ENCODE measurements around the gene CDC16. TPM values are rescaled to one million over a fixed set of nuclear protein-coding genes. Genes with fewer than 3 reads are reported as not detected.

Gene CDC16
- total and polyA plus RNA-seq, 9 of the 15 experiments (the other 6 are each of a cell fraction or from before 2014, with no cell fraction given), result 23.2 to 102 (median 51.6) TPM

DNA sequence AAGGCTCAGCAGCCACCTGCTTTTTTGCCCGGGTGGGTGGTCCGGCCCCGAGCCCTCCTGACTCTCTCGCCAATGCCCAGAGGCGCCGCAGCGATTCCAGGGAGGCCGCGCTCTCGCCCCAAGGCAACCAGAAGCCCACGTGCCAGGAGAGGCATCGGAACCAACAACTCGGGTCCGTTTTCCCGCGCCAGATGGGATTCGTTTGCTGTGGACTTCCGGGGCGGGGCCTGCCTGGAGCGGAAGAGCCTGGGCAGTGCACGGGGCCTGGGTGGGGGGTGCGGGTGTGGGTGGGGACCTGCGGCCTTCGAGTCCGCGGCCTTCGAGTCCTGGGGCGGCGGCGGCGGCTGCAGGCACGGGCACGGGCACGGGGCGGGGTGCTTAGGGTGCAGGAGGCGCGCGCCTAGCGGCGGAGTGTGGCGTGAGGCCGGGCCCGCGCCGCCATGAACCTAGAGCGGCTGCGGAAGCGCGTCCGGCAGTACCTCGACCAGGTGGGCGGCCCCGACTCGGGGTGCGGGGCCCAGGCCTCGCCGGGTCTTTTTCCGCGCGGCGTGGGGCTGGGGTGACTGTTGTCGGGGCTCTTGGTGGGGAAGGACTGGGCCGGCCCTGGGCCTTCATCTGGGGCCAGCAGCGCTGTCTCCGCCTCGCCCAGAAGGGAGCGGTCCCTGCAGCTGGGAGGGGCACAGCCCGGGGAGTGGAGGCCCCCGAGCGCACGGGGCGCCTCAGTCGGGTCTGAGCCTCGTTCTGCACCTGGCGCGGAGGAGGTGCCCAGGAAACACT is at the start of gene CDC16 (continued):
- TF ChIP-seq KDM2B (CRISPR knock-in tag; IDR thresholded peaks at IDR 0.05), result no peak
- TF ChIP-seq MCM2 (IDR thresholded peaks at IDR 0.05; ENCODE audit: low read depth), result no peak
- TF ChIP-seq, protein P1, sequence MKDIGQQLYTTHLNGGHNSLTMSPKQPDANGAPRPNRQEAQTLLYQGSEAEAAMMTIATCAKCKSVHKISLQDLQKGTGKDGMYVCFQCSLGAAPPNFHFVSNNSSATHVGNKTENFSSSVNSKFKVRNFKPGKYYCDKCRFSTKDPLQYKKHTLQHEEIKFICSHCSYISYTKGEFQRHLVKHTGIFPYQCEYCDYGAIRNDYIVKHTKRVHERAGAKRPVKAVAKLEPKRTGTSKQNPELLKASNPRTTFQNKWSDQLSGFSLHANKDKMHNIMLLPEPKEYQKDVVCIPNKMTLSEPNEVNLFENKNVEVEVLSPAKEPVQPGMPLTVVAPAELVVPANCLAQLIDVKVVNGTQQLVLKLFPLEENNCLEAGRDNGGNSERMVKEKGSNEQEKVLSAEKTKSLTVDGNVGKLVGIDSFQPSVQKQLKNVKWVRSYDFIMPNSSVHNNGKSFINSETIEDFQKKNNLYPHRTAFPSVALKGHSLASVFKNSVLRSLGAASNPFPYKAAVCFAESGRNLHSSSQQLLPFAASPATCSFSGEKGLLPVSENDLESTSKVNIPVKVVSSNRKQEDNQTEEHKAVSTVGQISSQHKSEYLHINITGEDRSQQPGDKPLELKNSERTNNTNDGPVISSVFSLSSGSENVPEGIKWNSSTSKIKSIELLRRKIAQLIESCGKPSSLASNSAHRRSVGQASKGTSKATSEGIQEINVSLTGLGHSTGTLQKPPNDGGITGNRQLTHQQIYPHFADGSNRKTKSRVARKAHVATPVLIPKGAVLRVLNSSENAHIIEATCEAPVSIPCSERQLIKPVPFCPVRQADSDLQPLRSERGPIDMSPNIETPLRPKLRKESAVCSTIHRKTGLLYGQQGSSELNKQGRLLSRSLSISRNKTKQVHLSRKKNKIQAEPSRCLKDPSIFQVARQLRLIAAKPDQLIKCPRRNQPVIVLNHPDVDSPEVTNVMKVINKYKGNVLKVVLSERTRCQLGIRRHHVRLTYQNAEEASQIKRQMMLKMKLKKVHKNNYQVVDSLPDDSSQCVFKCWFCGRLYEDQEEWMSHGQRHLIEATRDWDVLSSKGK (CRISPR knock-in tag; IDR thresholded peaks at IDR 0.05), result no peak
- no peak for TF ChIP-seq MTA1 (IDR thresholded peaks at IDR 0.05; ENCODE audit: borderline replicate concordance)
- no peak for TF ChIP-seq IFI16 (CRISPR knock-in tag; IDR thresholded peaks at IDR 0.05)
- no peak for TF ChIP-seq SMAD2 (IDR thresholded peaks at IDR 0.05; ENCODE audit: low read depth, low read length)
- no peak for TF ChIP-seq DPF2 (IDR thresholded peaks at IDR 0.05)
- 0 out of 2 replicates have a peak, but pooled peaks have one; percentile 15 for TF ChIP-seq MED1 (CRISPR knock-in tag; IDR thresholded peaks at IDR 0.05; ENCODE audit: borderline replicate concordance)
- TF ChIP-seq, protein P2, sequence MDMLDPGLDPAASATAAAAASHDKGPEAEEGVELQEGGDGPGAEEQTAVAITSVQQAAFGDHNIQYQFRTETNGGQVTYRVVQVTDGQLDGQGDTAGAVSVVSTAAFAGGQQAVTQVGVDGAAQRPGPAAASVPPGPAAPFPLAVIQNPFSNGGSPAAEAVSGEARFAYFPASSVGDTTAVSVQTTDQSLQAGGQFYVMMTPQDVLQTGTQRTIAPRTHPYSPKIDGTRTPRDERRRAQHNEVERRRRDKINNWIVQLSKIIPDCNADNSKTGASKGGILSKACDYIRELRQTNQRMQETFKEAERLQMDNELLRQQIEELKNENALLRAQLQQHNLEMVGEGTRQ (CRISPR knock-in tag; IDR thresholded peaks at IDR 0.05), result peak; percentile 53
- no peak for TF ChIP-seq ZNF830 (CRISPR knock-in tag; IDR thresholded peaks at IDR 0.05)
- TF ChIP-seq HNRNPUL1 (IDR thresholded peaks at IDR 0.05; ENCODE audit: low read length), result no peak
- no peak for TF ChIP-seq ZC3H4 (CRISPR knock-in tag; IDR thresholded peaks at IDR 0.05; ENCODE audit: borderline replicate concordance)
- no peak for TF ChIP-seq GABPB2 (CRISPR knock-in tag; conservative IDR thresholded peaks at IDR 0.05)
- TF ChIP-seq NFE2L1 (tag; IDR thresholded peaks at IDR 0.05; ENCODE audit: borderline replicate concordance, low read depth), result no peak
- TF ChIP-seq, protein P3, sequence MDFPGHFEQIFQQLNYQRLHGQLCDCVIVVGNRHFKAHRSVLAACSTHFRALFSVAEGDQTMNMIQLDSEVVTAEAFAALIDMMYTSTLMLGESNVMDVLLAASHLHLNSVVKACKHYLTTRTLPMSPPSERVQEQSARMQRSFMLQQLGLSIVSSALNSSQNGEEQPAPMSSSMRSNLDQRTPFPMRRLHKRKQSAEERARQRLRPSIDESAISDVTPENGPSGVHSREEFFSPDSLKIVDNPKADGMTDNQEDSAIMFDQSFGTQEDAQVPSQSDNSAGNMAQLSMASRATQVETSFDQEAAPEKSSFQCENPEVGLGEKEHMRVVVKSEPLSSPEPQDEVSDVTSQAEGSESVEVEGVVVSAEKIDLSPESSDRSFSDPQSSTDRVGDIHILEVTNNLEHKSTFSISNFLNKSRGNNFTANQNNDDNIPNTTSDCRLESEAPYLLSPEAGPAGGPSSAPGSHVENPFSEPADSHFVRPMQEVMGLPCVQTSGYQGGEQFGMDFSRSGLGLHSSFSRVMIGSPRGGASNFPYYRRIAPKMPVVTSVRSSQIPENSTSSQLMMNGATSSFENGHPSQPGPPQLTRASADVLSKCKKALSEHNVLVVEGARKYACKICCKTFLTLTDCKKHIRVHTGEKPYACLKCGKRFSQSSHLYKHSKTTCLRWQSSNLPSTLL (IDR thresholded peaks at IDR 0.05), result no peak
- peak; percentile 66; the same call in 1 of the 2 replicates for TF ChIP-seq NR2C2 (CRISPR knock-in tag; IDR thresholded peaks at IDR 0.05)
- peak; percentile 49 for TF ChIP-seq NR2C2 (tag; IDR thresholded peaks at IDR 0.05)
- peak; percentile 72 for TF ChIP-seq EP400 (IDR thresholded peaks at IDR 0.05)
- TF ChIP-seq POLR2B (IDR thresholded peaks at IDR 0.05; ENCODE audit: low read depth, partially characterized antibody), result no peak
- no peak for TF ChIP-seq ZKSCAN3 (CRISPR knock-in tag; IDR thresholded peaks at IDR 0.05)
- TF ChIP-seq, protein P4, sequence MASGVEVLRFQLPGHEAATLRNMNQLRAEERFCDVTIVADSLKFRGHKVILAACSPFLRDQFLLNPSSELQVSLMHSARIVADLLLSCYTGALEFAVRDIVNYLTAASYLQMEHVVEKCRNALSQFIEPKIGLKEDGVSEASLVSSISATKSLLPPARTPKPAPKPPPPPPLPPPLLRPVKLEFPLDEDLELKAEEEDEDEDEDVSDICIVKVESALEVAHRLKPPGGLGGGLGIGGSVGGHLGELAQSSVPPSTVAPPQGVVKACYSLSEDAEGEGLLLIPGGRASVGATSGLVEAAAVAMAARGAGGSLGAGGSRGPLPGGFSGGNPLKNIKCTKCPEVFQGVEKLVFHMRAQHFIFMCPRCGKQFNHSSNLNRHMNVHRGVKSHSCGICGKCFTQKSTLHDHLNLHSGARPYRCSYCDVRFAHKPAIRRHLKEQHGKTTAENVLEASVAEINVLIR (CRISPR knock-in tag; IDR thresholded peaks at IDR 0.05), result no peak
- TF ChIP-seq ZNF561 (CRISPR knock-in tag; conservative IDR thresholded peaks at IDR 0.05), result no peak
- peak; percentile 72 for TF ChIP-seq RNF2 (IDR thresholded peaks at IDR 0.05)
- TF ChIP-seq NELFE (IDR thresholded peaks at IDR 0.05; ENCODE audit: insufficient read depth, insufficient read length), result no peak
